ENCODE results near the gene SPEN. TPM values are rescaled to one million over a fixed set of nuclear protein-coding genes. Genes with fewer than 3 reads are reported as not detected.
"Not testable (repeated sequence)": the region's sequence is repeated elsewhere in the genome, so short reads cannot be mapped to it uniquely, and the experiment has no call there.

The SPEN gene
- total and polyA plus RNA-seq, 9 of the 15 experiments (the other 6 are each of a cell fraction or from before 2014, with no cell fraction given) = 5.7 to 87.5 (median 27.2) TPM

- TF ChIP-seq PBX2 (CRISPR knock-in tag; IDR thresholded peaks at IDR 0.05; ENCODE audit: low read depth) = not testable (repeated sequence)
- TF ChIP-seq PBX2 (tag; conservative IDR thresholded peaks at IDR 0.05; ENCODE audit: low read depth) (0 out of 2 replicates have a peak, but pooled peaks have one; percentile 40), ZNF395 (CRISPR knock-in tag; IDR thresholded peaks at IDR 0.05) (peak; percentile 32), EP400 (IDR thresholded peaks at IDR 0.05) (peak; percentile 63), TAF9B (IDR thresholded peaks at IDR 0.05; ENCODE audit: partially characterized antibody) (peak; percentile 20), ZNF766 (CRISPR knock-in tag; conservative IDR thresholded peaks at IDR 0.05) (peak; percentile 81), NFRKB (IDR thresholded peaks at IDR 0.05; ENCODE audit: low read depth) (peak; percentile 66; the same call in 1 of the 2 replicates), ZBTB11 (CRISPR knock-in tag; IDR thresholded peaks at IDR 0.05) (peak in 1 of 3 experiments; percentile 62; a peak in 2 of 6 replicates), CBFA2T3 (IDR thresholded peaks at IDR 0.05) (peak; percentile 29; the same call in 1 of the 2 replicates), ZNF175 (CRISPR knock-in tag; IDR thresholded peaks at IDR 0.05; ENCODE audit: low read depth) (0 out of 2 replicates have a peak, but pooled peaks have one; percentile 69), FOXJ2 (tag; IDR thresholded peaks at IDR 0.05) (0 out of 2 replicates have a peak, but pooled peaks have one; percentile 15), MAFK (IDR thresholded peaks at IDR 0.05; ENCODE audit: low read length) (peak; percentile 95)
These were observed 45.5 kb downstream of the SPEN start (continued) for GRCh38 chr1:15892857-15893599.

Data from K562 (cell line).